CD4-positive, CD25-positive, alpha-beta regulatory T cell (primary cell): ENCODE measurements around the gene CELF2. TPM values are rescaled to one million over a fixed set of nuclear protein-coding genes. Genes with fewer than 3 reads are reported as not detected.

Experiments
- ATAC-seq, 2 donors: fragments of 150-1000 bp; cut with Tn5 transposase; one replicate each; pipeline ENCODE4 v1.10.0; 2021; ENCODE audit warnings: low read depth in 2 of 2, moderate number of reproducible peaks in 2 of 2, moderate library complexity in 1 of 2
- DNase-seq, 3 donors: peaks; one replicate each; pipeline versions ENCODE4 v3.0.0 to v3.0.0-alpha.2; 2012 to 2022; ENCODE audit warnings: mixed read lengths in 1 of 3
- H3K27ac ChIP-seq: one replicate; pipeline ENCODE4 v1.7.0; 2013; ENCODE audit warnings: mild to moderate bottlenecking, low read length; ENCODE audit not compliant: insufficient read depth, poor library complexity, severe bottlenecking
- H3K27me3 ChIP-seq: one replicate; pipeline ENCODE4 v1.7.0; 2013; ENCODE audit warnings: low read length; ENCODE audit not compliant: control insufficient read depth, insufficient read depth
- H3K36me3 ChIP-seq: one replicate; pipeline ENCODE4 v1.7.0; 2013; ENCODE audit warnings: mild to moderate bottlenecking, low read length, moderate library complexity; ENCODE audit not compliant: control insufficient read depth, insufficient read depth
- H3K4me1 ChIP-seq: 2 replicates; pipeline ENCODE4 v1.7.0; 2013; ENCODE audit warnings: mild to moderate bottlenecking, low read length; ENCODE audit not compliant: insufficient read depth, control insufficient read depth, poor library complexity, severe bottlenecking
- H3K4me3 ChIP-seq: one replicate; pipeline ENCODE4 v1.7.0; 2013; ENCODE audit warnings: low read depth, mild to moderate bottlenecking, low read length, moderate library complexity
- H3K9me3 ChIP-seq, 2 experiments: 1 replicate in 1 of 2; 2 replicates in 1 of 2; pipeline ENCODE4 v1.7.0; 2013; ENCODE audit warnings: low read length in 2 of 2, mild to moderate bottlenecking in 1 of 2, moderate library complexity in 1 of 2; ENCODE audit not compliant: control insufficient read depth in 2 of 2
- H3K27ac Mint-ChIP-seq, 3 donors: one replicate each; pipeline ENCODE4 v1.8.0; 2020 to 2022; ENCODE audit warnings: mild to moderate bottlenecking in 3 of 3, mixed read lengths in 3 of 3, moderate library complexity in 2 of 3
- H3K27me3 Mint-ChIP-seq: one replicate; pipeline ENCODE4 v1.8.0; 2022; ENCODE audit warnings: mild to moderate bottlenecking, mixed read lengths
- H3K36me3 Mint-ChIP-seq: one replicate; pipeline ENCODE4 v1.8.0; 2020; ENCODE audit warnings: mixed read lengths
- H3K4me1 Mint-ChIP-seq, 4 donors: one replicate each; pipeline ENCODE4 v1.8.0; 2020 to 2022; ENCODE audit warnings: mixed read lengths in 4 of 4, mild to moderate bottlenecking in 1 of 4
- H3K4me3 Mint-ChIP-seq, 4 donors: one replicate each; pipeline ENCODE4 v1.8.0; 2020 to 2022; ENCODE audit warnings: mild to moderate bottlenecking in 4 of 4, mixed read lengths in 4 of 4, moderate library complexity in 3 of 4
- H3K9me3 Mint-ChIP-seq, 7 donors: one replicate each; pipeline ENCODE4 v1.8.0; 2020 to 2022; ENCODE audit warnings: mixed read lengths in 7 of 7, mild to moderate bottlenecking in 3 of 7, moderate library complexity in 2 of 7
- polyA plus RNA-seq, 4 donors: library from polyadenylated mRNA; unstranded; fragments of 300-500 nt; fragmentation: Illumina TruSeq; gene quantifications; one replicate each; pipeline ENCODE4 v1.2.3, GENCODE V29; 2021
- total RNA-seq: library from RNA; stranded (reverse); gene quantifications from one replicate; pipeline ENCODE4 v1.2.3, GENCODE V29; 2022

Gene CELF2
- total and polyA plus RNA-seq, 5 donors from 2014 or later: 117 to 230 (median 150) TPM

DNA sequence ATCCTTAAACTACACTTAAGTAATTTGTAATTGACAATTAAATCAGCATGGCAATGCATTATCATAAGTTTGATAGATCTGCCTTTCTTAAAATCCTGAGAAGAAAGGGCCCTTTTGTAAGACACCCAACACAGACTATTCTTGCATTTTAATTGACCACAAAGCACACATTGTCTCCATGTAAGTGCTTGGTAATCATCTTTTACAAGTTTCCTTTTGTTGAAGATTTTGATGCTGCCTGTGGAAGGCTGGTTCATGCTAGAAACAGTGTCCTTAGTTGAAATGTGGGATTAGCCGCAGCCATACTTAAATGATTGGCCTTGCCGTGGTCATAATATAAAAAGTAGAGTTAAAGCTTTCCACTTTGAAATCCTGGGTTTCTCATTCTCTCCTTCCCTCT lies 32.3 kb upstream of the CELF2 start:
- H3K9me3 ChIP-seq: no peaks in the 10 kb centered on the region
- Mint-ChIP-seq H3K4me1 (no peaks in the 10 kb centered on the region), H3K9me3 (peaks cover 0 to 2% (median 0%) of the 10 kb centered on the region in 7 donors), H3K27me3 (peaks cover 15% of the 10 kb centered on the region), H3K4me3 (no peak overlapping the region), H3K36me3 (no peaks in the 10 kb centered on the region), H3K27ac (peak overlapping the region in 1 of 3 donors; percentile 27)
- peaks cover 4% of the 10 kb centered on the region for H3K27me3 ChIP-seq
- H3K4me3 ChIP-seq: no peak overlapping the region
- ATAC-seq (no peak), DNase-seq (no peak)
- no peak overlapping the region for H3K27ac ChIP-seq
- H3K36me3 ChIP-seq: no peaks in the 10 kb centered on the region
- no peaks in the 10 kb centered on the region for H3K4me1 ChIP-seq

- H3K4me3 Mint-ChIP-seq: no peak overlapping the region
- H3K36me3 ChIP-seq: no peaks in the 10 kb centered on the region
- H3K4me3 ChIP-seq: no peak overlapping the region
- ATAC-seq (no peak), DNase-seq (no peak)
- H3K4me1 Mint-ChIP-seq: no peaks in the 10 kb centered on the region
- H3K27me3 Mint-ChIP-seq: peaks cover 15% of the 10 kb centered on the region
- no peaks in the 10 kb centered on the region for H3K4me1 ChIP-seq
- no peaks in the 10 kb centered on the region for H3K36me3 Mint-ChIP-seq
- H3K9me3 ChIP-seq: no peaks in the 10 kb centered on the region
- H3K9me3 Mint-ChIP-seq: peaks cover 0 to 2% (median 0%) of the 10 kb centered on the region in 7 donors
- no peak overlapping the region for H3K27ac ChIP-seq
- H3K27me3 ChIP-seq: peaks cover 4% of the 10 kb centered on the region
- no peak overlapping the region for H3K27ac Mint-ChIP-seq
Observed at GRCh38 chr10:10986606-10987005, 31.1 kb upstream of the CELF2 start.

- Histone ChIP-seq H3K4me3 (no peak overlapping the region), H3K4me1 (no peaks in the 10 kb centered on the region), H3K9me3 (no peaks in the 10 kb centered on the region), H3K36me3 (no peaks in the 10 kb centered on the region), H3K27ac (no peak overlapping the region), H3K27me3 (peaks cover 4% of the 10 kb centered on the region)
- Mint-ChIP-seq H3K27me3 (peaks cover 18% of the 10 kb centered on the region), H3K4me3 (no peak overlapping the region), H3K27ac (no peak overlapping the region), H3K36me3 (no peaks in the 10 kb centered on the region), H3K4me1 (no peaks in the 10 kb centered on the region), H3K9me3 (peaks cover 0 to 2% (median 0%) of the 10 kb centered on the region in 7 donors)
- ATAC-seq (no peak), DNase-seq (no peak)
Observed at GRCh38 chr10:10987111-10987510, 30.6 kb upstream of the CELF2 start.

- ATAC-seq: no peak
- no peaks in the 10 kb centered on the region for H3K36me3 Mint-ChIP-seq
Observed at GRCh38 chr10:10989669-10990068, 28.0 kb upstream of the CELF2 start.

GRCh38 chr10:10991144-10991543 lies 26.5 kb upstream of the CELF2 start:
- H3K27ac Mint-ChIP-seq: no peak overlapping the region
- Histone ChIP-seq H3K36me3 (no peaks in the 10 kb centered on the region), H3K9me3 (peaks cover 0 to 4% of the 10 kb centered on the region in 2 experiments), H3K27ac (no peak overlapping the region), H3K27me3 (peaks cover 12% of the 10 kb centered on the region), H3K4me3 (no peak overlapping the region), H3K4me1 (no peaks in the 10 kb centered on the region)
- H3K36me3 Mint-ChIP-seq: no peaks in the 10 kb centered on the region
- ATAC-seq (no peak), DNase-seq (no peak)
- no peak overlapping the region for H3K4me3 Mint-ChIP-seq
- peaks cover 0 to 6% (median 0%) of the 10 kb centered on the region in 7 donors for H3K9me3 Mint-ChIP-seq
- H3K27me3 Mint-ChIP-seq: peaks cover 21% of the 10 kb centered on the region
- no peaks in the 10 kb centered on the region for H3K4me1 Mint-ChIP-seq

More at GRCh38 chr10:10989669-10990068, 28.0 kb upstream of the CELF2 start:
- Mint-ChIP-seq H3K4me3 (no peak overlapping the region), H3K27ac (no peak overlapping the region), H3K27me3 (peaks cover 21% of the 10 kb centered on the region), H3K4me1 (no peaks in the 10 kb centered on the region), H3K9me3 (peaks cover 0 to 6% (median 1%) of the 10 kb centered on the region in 7 donors)
- no peak for DNase-seq
- Histone ChIP-seq H3K36me3 (no peaks in the 10 kb centered on the region), H3K4me3 (no peak overlapping the region), H3K27me3 (peaks cover 9% of the 10 kb centered on the region), H3K9me3 (peaks cover 0 to 4% of the 10 kb centered on the region in 2 experiments), H3K4me1 (no peaks in the 10 kb centered on the region), H3K27ac (no peak overlapping the region)

- Mint-ChIP-seq H3K4me3 (no peak overlapping the region), H3K36me3 (no peaks in the 10 kb centered on the region), H3K4me1 (no peaks in the 10 kb centered on the region), H3K27me3 (peaks cover 26% of the 10 kb centered on the region), H3K9me3 (peaks cover 0 to 6% (median 2%) of the 10 kb centered on the region in 7 donors), H3K27ac (no peak overlapping the region)
- Histone ChIP-seq H3K27ac (no peak overlapping the region), H3K27me3 (peaks cover 12% of the 10 kb centered on the region), H3K36me3 (no peaks in the 10 kb centered on the region), H3K9me3 (peaks cover 0 to 4% of the 10 kb centered on the region in 2 experiments), H3K4me1 (no peaks in the 10 kb centered on the region), H3K4me3 (no peak overlapping the region)
- ATAC-seq: no peak
- no peak for DNase-seq
Observed at GRCh38 chr10:10992072-10992471, 25.6 kb upstream of the CELF2 start.

DNA sequence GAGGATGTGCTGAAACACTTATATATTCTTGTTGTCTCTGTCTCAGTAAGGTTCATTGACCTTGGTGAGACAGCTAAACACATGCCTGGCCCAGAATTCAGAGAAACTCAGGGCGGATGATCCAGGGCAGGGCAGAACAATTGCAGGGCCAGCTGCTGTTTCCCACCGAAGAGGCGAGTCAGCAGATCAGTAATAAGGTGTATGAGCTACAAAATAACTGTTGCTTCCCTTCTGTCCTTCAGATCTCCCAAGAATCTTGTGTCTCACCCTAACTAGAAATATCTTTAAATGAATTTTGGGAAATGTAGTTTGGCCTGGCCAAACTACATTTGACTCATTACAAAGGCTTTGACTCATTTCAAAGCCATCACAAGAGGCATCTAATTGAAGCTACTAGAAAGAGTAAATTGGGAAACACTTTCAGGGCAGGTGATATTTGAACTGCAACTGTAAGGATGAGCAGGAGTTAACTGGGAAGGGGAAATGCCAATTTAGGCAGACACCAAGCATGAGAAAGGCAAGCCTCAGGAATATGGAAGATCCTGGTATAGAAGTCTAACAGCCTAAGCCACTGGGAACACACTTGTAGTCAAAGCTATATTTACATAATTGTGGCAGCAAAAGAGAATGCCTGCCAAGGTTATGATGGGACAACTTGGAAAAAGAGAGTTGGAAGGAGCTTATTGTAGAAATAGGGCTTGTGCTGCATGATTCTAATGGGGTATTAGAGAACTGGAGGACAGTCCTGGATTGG lies 24.5 kb upstream of the CELF2 start:
- Histone ChIP-seq H3K4me3 (no peak overlapping the region), H3K9me3 (peaks cover 0 to 4% of the 10 kb centered on the region in 2 experiments), H3K4me1 (no peaks in the 10 kb centered on the region), H3K27me3 (peaks cover 12% of the 10 kb centered on the region), H3K36me3 (no peaks in the 10 kb centered on the region), H3K27ac (no peak overlapping the region)
- Mint-ChIP-seq H3K27me3 (peaks cover 23% of the 10 kb centered on the region), H3K4me1 (no peaks in the 10 kb centered on the region), H3K27ac (no peak overlapping the region), H3K36me3 (no peaks in the 10 kb centered on the region), H3K9me3 (peaks cover 0 to 6% (median 0%) of the 10 kb centered on the region in 7 donors), H3K4me3 (no peak overlapping the region)
- DNase-seq (no peak), ATAC-seq (no peak)

DNA sequence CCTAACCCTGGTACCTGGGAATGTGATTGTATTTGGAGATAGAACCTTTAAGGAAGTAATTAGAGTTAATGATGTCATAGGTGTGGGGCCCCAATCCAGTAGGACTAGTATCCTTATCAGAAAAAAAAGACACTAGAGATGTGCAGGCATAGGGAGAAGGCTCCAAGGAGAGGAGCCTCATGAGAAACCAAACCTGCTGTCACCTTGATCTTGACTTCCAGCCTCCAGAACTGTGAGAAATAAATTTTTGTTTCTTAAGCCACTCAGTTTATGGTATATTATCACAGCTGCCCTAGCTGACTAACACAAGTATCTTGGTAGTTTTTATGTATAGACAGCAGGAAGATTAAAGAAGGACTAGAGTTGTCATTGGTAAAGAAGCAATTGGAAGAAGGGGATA lies 23.9 kb upstream of the CELF2 start:
- Mint-ChIP-seq H3K4me3 (no peak overlapping the region), H3K9me3 (peaks cover 0 to 6% (median 0%) of the 10 kb centered on the region in 7 donors), H3K4me1 (no peaks in the 10 kb centered on the region), H3K36me3 (no peaks in the 10 kb centered on the region), H3K27ac (no peak overlapping the region), H3K27me3 (peaks cover 23% of the 10 kb centered on the region)
- H3K27me3 ChIP-seq: peaks cover 9% of the 10 kb centered on the region
- no peak overlapping the region for H3K27ac ChIP-seq
- no peaks in the 10 kb centered on the region for H3K36me3 ChIP-seq
- no peaks in the 10 kb centered on the region for H3K4me1 ChIP-seq
- DNase-seq: no peak
- H3K4me3 ChIP-seq: no peak overlapping the region
- ATAC-seq: no peak
- H3K9me3 ChIP-seq: peaks cover 0 to 4% of the 10 kb centered on the region in 2 experiments
